ENCODE measurements around the gene ADARB1.

DNA sequence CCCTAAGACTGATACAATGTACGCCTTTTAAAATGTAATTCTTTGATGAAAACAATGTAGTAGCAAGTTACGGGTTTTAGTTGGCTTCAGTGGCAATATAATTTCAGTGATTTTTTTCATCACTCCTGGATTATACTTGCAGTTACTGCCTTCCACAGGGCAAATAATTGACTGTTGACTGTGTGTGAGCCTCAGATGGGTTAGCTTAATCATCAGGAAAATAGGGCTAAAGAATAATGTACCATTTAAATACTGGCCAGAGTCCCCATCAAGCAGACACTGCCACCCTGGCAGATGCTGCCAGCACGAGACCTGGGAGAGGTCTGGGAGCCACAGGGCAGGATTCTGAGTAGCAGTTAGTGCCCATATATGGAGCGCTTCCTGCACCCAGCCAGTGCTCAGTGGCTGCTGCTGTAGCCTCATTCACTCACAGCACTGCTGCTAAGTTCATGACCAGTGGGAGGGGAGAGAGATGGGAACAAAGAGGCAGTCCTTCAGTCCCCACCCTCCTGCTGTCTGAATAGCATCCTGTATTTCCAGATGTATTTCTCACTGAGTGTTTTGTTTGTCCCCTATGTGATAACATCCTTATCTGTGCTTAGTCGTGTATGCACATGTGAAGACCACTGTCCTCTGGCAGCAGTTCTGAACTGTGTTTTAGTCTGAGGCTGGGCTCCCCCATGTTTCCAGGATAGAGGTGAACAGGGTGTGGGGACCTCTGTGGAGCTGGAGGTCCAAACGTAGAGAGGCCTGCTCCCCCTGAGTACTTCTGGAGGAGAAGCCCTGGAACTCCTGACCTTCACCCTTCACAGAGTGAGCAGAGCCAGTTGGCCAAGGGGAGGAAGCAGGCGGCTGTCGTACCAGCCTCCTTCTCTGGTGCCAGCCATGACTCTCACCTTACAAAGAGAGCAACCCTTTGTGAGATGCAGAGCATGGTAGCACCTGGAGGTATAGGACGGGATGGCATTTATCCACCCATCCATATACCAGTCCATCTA lies 80.4 kb downstream of the ADARB1 start:
- TF ChIP-seq GABPA (IDR thresholded peaks at IDR 0.05; ENCODE audit: low read depth) = no peak
- TF ChIP-seq RFX5 (IDR thresholded peaks at IDR 0.05; ENCODE audit: low read length) = no peak
- TF ChIP-seq, protein P1, sequence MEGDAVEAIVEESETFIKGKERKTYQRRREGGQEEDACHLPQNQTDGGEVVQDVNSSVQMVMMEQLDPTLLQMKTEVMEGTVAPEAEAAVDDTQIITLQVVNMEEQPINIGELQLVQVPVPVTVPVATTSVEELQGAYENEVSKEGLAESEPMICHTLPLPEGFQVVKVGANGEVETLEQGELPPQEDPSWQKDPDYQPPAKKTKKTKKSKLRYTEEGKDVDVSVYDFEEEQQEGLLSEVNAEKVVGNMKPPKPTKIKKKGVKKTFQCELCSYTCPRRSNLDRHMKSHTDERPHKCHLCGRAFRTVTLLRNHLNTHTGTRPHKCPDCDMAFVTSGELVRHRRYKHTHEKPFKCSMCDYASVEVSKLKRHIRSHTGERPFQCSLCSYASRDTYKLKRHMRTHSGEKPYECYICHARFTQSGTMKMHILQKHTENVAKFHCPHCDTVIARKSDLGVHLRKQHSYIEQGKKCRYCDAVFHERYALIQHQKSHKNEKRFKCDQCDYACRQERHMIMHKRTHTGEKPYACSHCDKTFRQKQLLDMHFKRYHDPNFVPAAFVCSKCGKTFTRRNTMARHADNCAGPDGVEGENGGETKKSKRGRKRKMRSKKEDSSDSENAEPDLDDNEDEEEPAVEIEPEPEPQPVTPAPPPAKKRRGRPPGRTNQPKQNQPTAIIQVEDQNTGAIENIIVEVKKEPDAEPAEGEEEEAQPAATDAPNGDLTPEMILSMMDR (IDR thresholded peaks at IDR 0.05) = no peak
- no peak for TF ChIP-seq SMC3 (IDR thresholded peaks at IDR 0.05; ENCODE audit: low read depth, low read length)
- TF ChIP-seq, protein P2, sequence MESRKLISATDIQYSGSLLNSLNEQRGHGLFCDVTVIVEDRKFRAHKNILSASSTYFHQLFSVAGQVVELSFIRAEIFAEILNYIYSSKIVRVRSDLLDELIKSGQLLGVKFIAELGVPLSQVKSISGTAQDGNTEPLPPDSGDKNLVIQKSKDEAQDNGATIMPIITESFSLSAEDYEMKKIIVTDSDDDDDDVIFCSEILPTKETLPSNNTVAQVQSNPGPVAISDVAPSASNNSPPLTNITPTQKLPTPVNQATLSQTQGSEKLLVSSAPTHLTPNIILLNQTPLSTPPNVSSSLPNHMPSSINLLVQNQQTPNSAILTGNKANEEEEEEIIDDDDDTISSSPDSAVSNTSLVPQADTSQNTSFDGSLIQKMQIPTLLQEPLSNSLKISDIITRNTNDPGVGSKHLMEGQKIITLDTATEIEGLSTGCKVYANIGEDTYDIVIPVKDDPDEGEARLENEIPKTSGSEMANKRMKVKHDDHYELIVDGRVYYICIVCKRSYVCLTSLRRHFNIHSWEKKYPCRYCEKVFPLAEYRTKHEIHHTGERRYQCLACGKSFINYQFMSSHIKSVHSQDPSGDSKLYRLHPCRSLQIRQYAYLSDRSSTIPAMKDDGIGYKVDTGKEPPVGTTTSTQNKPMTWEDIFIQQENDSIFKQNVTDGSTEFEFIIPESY (IDR thresholded peaks at IDR 0.05; ENCODE audit: borderline replicate concordance, low read depth) = no peak
- TF ChIP-seq TAF1 (IDR thresholded peaks at IDR 0.05; ENCODE audit: borderline replicate concordance, low read depth, low read length) = no peak
- peak in 1 of 2 experiments; percentile 42; a peak in 1 of 4 replicates for TF ChIP-seq EP300 (IDR thresholded peaks at IDR 0.05; ENCODE audit: borderline replicate concordance in 1 of 2, low read depth in 1 of 2, low read length in 1 of 2)
- no peak for TF ChIP-seq SIN3A (IDR thresholded peaks at IDR 0.05; ENCODE audit: borderline replicate concordance, low read depth, low read length)
- TF ChIP-seq, protein P3, sequence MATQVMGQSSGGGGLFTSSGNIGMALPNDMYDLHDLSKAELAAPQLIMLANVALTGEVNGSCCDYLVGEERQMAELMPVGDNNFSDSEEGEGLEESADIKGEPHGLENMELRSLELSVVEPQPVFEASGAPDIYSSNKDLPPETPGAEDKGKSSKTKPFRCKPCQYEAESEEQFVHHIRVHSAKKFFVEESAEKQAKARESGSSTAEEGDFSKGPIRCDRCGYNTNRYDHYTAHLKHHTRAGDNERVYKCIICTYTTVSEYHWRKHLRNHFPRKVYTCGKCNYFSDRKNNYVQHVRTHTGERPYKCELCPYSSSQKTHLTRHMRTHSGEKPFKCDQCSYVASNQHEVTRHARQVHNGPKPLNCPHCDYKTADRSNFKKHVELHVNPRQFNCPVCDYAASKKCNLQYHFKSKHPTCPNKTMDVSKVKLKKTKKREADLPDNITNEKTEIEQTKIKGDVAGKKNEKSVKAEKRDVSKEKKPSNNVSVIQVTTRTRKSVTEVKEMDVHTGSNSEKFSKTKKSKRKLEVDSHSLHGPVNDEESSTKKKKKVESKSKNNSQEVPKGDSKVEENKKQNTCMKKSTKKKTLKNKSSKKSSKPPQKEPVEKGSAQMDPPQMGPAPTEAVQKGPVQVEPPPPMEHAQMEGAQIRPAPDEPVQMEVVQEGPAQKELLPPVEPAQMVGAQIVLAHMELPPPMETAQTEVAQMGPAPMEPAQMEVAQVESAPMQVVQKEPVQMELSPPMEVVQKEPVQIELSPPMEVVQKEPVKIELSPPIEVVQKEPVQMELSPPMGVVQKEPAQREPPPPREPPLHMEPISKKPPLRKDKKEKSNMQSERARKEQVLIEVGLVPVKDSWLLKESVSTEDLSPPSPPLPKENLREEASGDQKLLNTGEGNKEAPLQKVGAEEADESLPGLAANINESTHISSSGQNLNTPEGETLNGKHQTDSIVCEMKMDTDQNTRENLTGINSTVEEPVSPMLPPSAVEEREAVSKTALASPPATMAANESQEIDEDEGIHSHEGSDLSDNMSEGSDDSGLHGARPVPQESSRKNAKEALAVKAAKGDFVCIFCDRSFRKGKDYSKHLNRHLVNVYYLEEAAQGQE (IDR thresholded peaks at IDR 0.05; ENCODE audit: low read depth, low read length) = 0 out of 2 replicates have a peak, but pooled peaks have one; percentile 25
- TF ChIP-seq POLR2AphosphoS5 (IDR thresholded peaks at IDR 0.05; ENCODE audit: low read depth, low read length) = peak; percentile 30; the same call in 1 of the 2 replicates
- TF ChIP-seq, protein P4, sequence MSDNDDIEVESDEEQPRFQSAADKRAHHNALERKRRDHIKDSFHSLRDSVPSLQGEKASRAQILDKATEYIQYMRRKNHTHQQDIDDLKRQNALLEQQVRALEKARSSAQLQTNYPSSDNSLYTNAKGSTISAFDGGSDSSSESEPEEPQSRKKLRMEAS (IDR thresholded peaks at IDR 0.05; ENCODE audit: low read depth) = no peak
- no peak for TF ChIP-seq FOXM1 (IDR thresholded peaks at IDR 0.05; ENCODE audit: low read depth)
